Adipocyte (in vitro differentiated cells): ENCODE results near the gene UBXN6.

Experiments used
- DNase-seq: peaks from one replicate; pipeline ENCODE4 v3.0.0-alpha.2; 2015; ENCODE audit warnings: low read depth
- H3K27me3 ChIP-seq: replicated peaks from 2 replicates; pipeline ENCODE4 v1.7.0; 2013; ENCODE audit warnings: mild to moderate bottlenecking, low read length, moderate library complexity; ENCODE audit not compliant: control insufficient read depth, insufficient read depth
- H3K36me3 ChIP-seq: 2 replicates; pipeline ENCODE4 v1.7.0; 2013; ENCODE audit warnings: low read length, mild to moderate bottlenecking, moderate library complexity; ENCODE audit not compliant: control insufficient read depth, insufficient read depth, severe bottlenecking
- H3K4me1 ChIP-seq: 2 replicates; pipeline ENCODE4 v1.7.0; 2013; ENCODE audit warnings: mild to moderate bottlenecking, low read length, moderate library complexity; ENCODE audit not compliant: control insufficient read depth, insufficient read depth
- H3K4me3 ChIP-seq: 2 replicates; pipeline ENCODE4 v1.7.0; 2013; ENCODE audit warnings: mild to moderate bottlenecking, low read length, moderate library complexity
- H3K9ac ChIP-seq: 2 replicates; pipeline ENCODE4 v1.7.0; 2013; ENCODE audit warnings: mild to moderate bottlenecking, low read length, moderate library complexity
- H3K9me3 ChIP-seq: 2 replicates; pipeline ENCODE4 v1.7.0; 2013; ENCODE audit warnings: mild to moderate bottlenecking, low read length, moderate library complexity; ENCODE audit not compliant: control insufficient read depth

Gene UBXN6, protein sequence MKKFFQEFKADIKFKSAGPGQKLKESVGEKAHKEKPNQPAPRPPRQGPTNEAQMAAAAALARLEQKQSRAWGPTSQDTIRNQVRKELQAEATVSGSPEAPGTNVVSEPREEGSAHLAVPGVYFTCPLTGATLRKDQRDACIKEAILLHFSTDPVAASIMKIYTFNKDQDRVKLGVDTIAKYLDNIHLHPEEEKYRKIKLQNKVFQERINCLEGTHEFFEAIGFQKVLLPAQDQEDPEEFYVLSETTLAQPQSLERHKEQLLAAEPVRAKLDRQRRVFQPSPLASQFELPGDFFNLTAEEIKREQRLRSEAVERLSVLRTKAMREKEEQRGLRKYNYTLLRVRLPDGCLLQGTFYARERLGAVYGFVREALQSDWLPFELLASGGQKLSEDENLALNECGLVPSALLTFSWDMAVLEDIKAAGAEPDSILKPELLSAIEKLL

GRCh38 chr19:4457654-4458395 lies at the start of gene UBXN6:
Gene UBXN6 (minus strand): TSS chr19:4457794. CDS start chr19:4457697, 97 bp downstream.
- peak within 1 kb of the TSS; percentile 99 for H3K9ac ChIP-seq
- DNase-seq: peak; percentile 99
- peak within 1 kb of the TSS; percentile 99 for H3K4me3 ChIP-seq
- peaks cover 33% of the 10 kb centered on the region for H3K4me1 ChIP-seq
- no peaks in the 10 kb centered on the region for H3K27me3 ChIP-seq
- H3K9me3 ChIP-seq: no peaks in the 10 kb centered on the region
- H3K36me3 ChIP-seq: peaks cover 9% of the 10 kb centered on the region

- peak overlapping the region; percentile 64 for H3K9ac ChIP-seq
- H3K36me3 ChIP-seq: peaks cover 79% of the 10 kb centered on the region
- peaks cover 29% of the 10 kb centered on the region for H3K4me1 ChIP-seq
- H3K9me3 ChIP-seq: no peaks in the 10 kb centered on the region
- H3K4me3 ChIP-seq: peak overlapping the region; percentile 68
- H3K27me3 ChIP-seq: no peaks in the 10 kb centered on the region
- no peak for DNase-seq
These were observed 49.5 kb upstream of the UBXN6 start for GRCh38 chr19:4507150-4507452.

DNA sequence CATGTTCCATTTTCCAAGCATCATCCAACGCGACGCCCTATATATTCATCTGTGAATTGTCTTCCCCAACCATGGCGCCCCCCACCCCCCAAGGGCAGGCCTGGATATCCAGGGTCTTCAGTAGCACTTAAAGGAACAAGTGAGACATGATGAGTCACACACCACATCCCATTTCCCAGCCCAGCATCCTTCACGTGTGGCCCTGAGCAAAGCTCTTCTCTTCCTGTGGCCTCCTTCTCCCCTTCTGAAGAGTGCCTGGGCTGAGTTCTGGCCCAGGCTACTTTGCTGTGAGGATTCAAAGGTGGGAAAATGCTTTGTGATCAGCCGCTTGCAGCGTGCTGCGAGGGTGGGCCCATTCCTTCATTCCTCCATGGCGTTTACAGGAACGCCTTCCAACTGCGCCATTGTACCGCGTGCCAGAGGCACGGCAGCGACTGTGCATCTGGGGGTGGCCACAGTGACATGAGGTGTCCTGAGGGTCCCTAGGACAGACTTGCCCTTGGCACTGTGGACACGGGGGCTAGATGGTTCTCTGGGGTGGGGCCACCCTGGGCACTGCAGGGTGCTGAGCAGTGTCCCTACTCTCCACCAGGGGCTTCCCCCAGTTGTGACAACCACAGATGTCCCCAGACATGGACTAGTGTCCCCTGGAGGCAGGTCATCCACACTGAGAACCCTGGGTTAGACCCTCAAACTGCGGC lies 49.0 kb upstream of the UBXN6 start:
- Histone ChIP-seq H3K4me1 (peaks cover 29% of the 10 kb centered on the region), H3K36me3 (peaks cover 79% of the 10 kb centered on the region), H3K9ac (peak overlapping the region; percentile 64), H3K4me3 (peak overlapping the region; percentile 68), H3K27me3 (no peaks in the 10 kb centered on the region), H3K9me3 (no peaks in the 10 kb centered on the region)
- no peak for DNase-seq

DNA sequence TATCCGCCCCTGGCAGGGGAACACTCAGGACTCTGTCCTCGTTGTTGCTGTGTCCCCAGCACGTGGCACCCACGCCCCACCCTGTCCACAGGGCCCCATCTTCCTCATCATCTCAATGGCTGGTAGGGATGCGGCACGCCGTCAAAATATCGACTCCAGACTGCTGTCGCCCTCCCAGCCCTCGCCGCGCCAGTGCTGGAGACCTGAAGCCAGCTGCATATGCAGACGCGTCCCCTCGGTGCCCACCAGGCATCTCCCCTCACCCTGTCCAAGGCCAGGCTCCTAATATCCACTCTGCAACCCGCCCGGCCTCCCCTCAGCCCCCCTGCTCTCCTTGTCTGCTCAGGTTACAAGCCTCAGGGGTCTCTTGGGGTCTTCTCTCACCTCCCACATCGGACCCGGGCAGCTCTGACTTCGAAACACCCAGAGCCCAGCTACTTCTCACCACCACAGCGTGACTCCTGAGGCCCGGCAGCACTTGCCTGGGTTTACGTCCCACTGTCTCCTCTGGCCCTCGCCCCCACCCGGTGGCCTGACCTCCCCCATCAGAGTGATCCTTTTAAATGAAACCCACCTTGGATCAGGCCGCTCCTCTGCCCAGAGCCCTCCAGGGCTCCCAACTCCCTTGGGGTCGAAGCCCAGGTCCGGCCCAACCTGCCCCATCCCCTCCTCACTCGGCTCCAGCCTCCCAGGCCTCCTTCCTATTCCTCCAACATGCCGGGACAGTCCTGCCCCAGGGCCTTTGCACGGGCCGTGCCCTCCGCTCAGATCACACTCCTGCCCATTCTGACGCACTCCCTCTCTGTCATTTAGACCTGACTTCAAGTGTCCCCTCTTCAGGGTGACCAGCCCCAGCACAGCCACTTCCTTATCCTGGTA lies 48.2 kb upstream of the UBXN6 start:
- peak overlapping the region; percentile 64 for H3K9ac ChIP-seq
- no peaks in the 10 kb centered on the region for H3K9me3 ChIP-seq
- peaks cover 29% of the 10 kb centered on the region for H3K4me1 ChIP-seq
- H3K4me3 ChIP-seq: peak overlapping the region; percentile 68
- peaks cover 81% of the 10 kb centered on the region for H3K36me3 ChIP-seq
- no peak for DNase-seq
- no peaks in the 10 kb centered on the region for H3K27me3 ChIP-seq

- no peak for DNase-seq
- Histone ChIP-seq H3K4me3 (no peak overlapping the region), H3K9ac (peak overlapping the region; percentile 64), H3K27me3 (no peaks in the 10 kb centered on the region), H3K36me3 (peaks cover 85% of the 10 kb centered on the region), H3K4me1 (peaks cover 29% of the 10 kb centered on the region), H3K9me3 (no peaks in the 10 kb centered on the region)
These were observed 47.4 kb upstream of the UBXN6 start for GRCh38 chr19:4504891-4505569.

DNA sequence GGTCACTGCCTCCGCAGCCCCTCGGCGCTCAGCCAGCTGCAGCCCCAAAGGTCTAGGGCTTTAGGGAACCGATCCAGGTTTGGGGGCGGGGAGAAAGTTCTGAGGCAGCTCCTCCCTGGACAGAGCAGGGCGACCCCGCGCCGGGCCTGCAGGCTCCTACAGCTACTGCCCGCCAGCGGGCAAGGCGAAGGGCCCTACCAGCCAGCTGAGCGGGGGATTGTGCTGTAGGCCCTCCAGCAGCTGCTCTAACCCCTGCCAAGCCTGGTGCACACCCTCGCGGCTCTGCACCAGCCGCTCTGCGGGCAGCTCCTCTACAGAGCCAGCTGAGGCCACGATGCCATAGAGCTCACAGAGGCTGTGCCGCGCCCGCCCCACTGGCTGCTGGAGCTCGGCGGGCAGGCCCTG lies 46.7 kb upstream of the UBXN6 start:
- Histone ChIP-seq H3K36me3 (peaks cover 83% of the 10 kb centered on the region), H3K4me3 (no peak overlapping the region), H3K4me1 (peaks cover 29% of the 10 kb centered on the region), H3K9me3 (no peaks in the 10 kb centered on the region), H3K27me3 (no peaks in the 10 kb centered on the region), H3K9ac (peak overlapping the region; percentile 34)
- DNase-seq: no peak

- Histone ChIP-seq H3K27me3 (no peaks in the 10 kb centered on the region), H3K9ac (peak overlapping the region; percentile 34), H3K4me1 (peaks cover 29% of the 10 kb centered on the region), H3K4me3 (no peak overlapping the region), H3K36me3 (peaks cover 83% of the 10 kb centered on the region), H3K9me3 (no peaks in the 10 kb centered on the region)
- DNase-seq: no peak
These were observed 46.2 kb upstream of the UBXN6 start for GRCh38 chr19:4503825-4504170.

DNA sequence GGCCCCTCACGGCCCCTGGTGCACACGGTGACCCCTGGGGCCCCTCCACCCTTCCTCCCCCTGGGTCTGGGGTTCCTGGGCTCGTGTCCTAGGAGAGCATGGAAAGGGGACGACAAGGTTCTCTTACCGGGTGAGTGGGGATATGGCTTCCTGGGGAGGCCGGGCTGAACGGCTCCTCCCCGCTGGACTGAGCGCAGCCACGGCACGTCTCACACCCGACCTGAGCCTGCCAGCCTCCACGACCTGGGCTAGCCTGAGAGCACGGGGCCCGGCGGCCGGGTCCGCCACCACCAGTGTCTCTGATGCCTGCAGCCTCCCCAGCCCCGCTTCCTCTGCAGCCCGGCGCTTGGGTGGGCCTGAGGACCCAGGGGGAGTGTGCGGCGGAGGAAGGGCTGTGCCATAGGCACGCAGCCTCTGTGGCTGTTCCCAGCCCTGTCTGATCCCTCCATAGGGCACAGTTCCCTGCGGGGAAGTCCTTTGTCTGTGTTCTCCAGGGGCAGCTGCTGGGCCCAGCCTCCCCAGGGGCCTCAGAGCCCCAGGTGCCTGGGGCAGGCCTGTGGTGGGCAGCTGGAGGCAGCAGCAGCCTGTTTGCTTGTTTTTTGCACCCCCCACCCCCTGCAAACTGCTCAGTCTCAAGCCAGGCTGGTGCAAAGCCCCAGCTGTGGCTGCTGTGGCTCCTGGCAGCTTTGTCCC lies 45.7 kb upstream of the UBXN6 start:
- Histone ChIP-seq H3K36me3 (peaks cover 84% of the 10 kb centered on the region), H3K27me3 (no peaks in the 10 kb centered on the region), H3K4me3 (no peak overlapping the region), H3K9ac (no peak overlapping the region), H3K9me3 (no peaks in the 10 kb centered on the region), H3K4me1 (peaks cover 29% of the 10 kb centered on the region)
- DNase-seq: no peak

DNA sequence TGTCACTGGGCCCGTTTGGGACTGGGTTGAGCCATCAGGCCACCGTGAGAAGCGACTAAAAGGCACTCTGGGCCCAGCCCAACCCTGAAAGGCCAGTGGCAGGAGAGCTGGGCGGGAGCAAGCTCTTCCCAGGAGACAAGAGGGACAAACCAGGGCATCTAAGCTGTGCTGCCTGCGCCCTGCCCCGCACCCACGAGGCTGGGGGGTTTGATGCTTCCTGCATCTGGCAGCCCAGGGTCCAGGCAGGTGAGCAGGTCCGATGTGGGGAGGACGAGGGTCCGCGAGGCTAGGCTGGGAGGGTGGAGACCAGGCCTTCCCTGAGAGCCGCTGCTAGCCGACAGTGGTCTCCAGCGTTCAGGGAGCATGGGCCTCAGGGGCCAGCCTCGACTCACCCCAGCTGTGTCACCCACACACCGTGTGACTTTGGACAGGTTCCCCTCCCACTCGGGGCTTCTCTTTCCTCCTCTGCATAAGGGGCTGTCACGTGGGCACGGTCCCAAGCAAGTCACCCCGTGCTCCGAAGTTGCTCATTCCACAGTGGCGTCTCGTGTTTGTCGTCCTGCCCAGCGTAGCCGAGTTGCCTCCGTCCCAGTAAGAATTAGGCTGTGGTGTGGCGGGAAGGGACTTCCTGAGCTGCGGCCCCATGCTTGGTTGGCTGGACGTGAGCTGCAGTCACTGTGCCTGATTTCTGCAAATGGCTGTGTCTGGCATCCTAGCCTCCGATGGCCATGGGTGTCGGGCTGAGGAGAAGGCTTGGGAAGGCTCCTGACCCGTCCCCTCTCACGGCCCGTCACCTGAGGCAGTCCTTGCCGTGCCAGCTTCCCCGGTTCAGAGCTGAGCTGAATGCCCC lies 44.9 kb upstream of the UBXN6 start:
- Histone ChIP-seq H3K36me3 (peaks cover 84% of the 10 kb centered on the region), H3K27me3 (no peaks in the 10 kb centered on the region), H3K4me1 (peaks cover 25% of the 10 kb centered on the region), H3K4me3 (no peak overlapping the region), H3K9me3 (no peaks in the 10 kb centered on the region), H3K9ac (no peak overlapping the region)
- no peak for DNase-seq
